Fibroblast of lung (primary cell): ENCODE measurements around the gene ZNF385A.

ENCODE experiments used
- EZH2 ChIP-seq: IDR thresholded peaks from 2 replicates; pipeline ENCODE4 v1.5.1; 2012; ENCODE audit warnings: low read length, control low read depth, mild to moderate bottlenecking; ENCODE audit errors: missing control alignments
- TF ChIP-seq, protein P1 (sequence below), 2 donors: IDR thresholded peaks in 1 of 2; conservative IDR thresholded peaks in 1 of 2; 1 replicate in 1 of 2; 2 replicates in 1 of 2; pipeline ENCODE4 v1.5.1; 2011 to 2012; ENCODE audit warnings: low read length in 2 of 2, control low read depth in 1 of 2, inconsistent platforms in 1 of 2, low read depth in 1 of 2, mild to moderate bottlenecking in 1 of 2

DNA sequence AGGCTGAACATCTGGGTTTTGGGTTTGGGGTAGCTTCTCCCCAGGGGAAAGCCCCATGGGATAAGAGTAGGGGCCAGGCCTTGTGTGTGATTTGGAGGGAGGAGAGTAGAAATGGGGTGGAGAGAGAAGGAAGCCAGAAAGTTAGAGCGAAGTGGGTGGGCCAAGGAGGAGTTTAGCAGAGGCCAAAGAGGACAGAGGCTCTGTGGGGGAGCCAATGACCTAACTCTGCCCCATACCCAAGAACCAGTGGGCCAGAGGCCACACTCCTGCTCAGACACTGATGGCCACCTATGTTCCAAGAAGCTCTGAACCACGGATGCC lies 9.3 kb downstream of the ZNF385A start:
- TF ChIP-seq, protein P1, sequence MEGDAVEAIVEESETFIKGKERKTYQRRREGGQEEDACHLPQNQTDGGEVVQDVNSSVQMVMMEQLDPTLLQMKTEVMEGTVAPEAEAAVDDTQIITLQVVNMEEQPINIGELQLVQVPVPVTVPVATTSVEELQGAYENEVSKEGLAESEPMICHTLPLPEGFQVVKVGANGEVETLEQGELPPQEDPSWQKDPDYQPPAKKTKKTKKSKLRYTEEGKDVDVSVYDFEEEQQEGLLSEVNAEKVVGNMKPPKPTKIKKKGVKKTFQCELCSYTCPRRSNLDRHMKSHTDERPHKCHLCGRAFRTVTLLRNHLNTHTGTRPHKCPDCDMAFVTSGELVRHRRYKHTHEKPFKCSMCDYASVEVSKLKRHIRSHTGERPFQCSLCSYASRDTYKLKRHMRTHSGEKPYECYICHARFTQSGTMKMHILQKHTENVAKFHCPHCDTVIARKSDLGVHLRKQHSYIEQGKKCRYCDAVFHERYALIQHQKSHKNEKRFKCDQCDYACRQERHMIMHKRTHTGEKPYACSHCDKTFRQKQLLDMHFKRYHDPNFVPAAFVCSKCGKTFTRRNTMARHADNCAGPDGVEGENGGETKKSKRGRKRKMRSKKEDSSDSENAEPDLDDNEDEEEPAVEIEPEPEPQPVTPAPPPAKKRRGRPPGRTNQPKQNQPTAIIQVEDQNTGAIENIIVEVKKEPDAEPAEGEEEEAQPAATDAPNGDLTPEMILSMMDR (conservative IDR thresholded peaks at IDR 0.05 in 1 of 2, IDR thresholded peaks at IDR 0.05 in 1 of 2; ENCODE audit: low read depth in 1 of 2, low read length in 2 of 2), result no peak
- TF ChIP-seq EZH2, result no peak
